H1 (cell line): Measurements from ENCODE around the gene TWF2. TPM values are rescaled to one million over a fixed set of nuclear protein-coding genes. Genes with fewer than 3 reads are reported as not detected.

Experiments used
- SP2 ChIP-seq: IDR thresholded peaks from 2 replicates; pipeline ENCODE4 v1.6.1; 2012; ENCODE audit warnings: mild to moderate bottlenecking, low read length, inconsistent platforms
- USF2 ChIP-seq: IDR thresholded peaks from 2 replicates; pipeline ENCODE4 v1.6.1; 2011; ENCODE audit warnings: low read length, improper control_type of control experiment
- polyA plus RNA-seq, 7 experiments: library from polyadenylated mRNA; depleted of rRNA in 3 of 7; stranded (reverse) in 5 of 7; unstranded in 2 of 7; fragments of >200 nt in 5 of 7; fragments of 200-250 nt in 2 of 7; gene quantifications; 1 replicate in 5 of 7; 2 replicates in 1 of 7; 4 replicates in 1 of 7; pipeline versions ENCODE4 v1.2.1 to v1.2.3, GENCODE V29; 2011 to 2013; ENCODE audit warnings: missing spikeins in 2 of 7, mixed read lengths in 2 of 7
- total RNA-seq: library from RNA; stranded (reverse); fragmentation: NEBNext Ultra II Directional; extraction: Animal tissue kit (Norgen Biotek cat#: 25700); gene quantifications from 2 replicates; pipeline ENCODE4 v1.2.1, GENCODE V29; 2021
- TF ChIP-seq, protein P1 (sequence below): fragments of 300-600 bp; sonication (generic); IDR thresholded peaks from 2 replicates; pipeline ENCODE4 v1.7.1; 2012; ENCODE audit warnings: low read length, moderate library complexity, mild to moderate bottlenecking, inconsistent platforms; ENCODE audit not compliant: insufficient replicate concordance

Gene TWF2
- total and polyA plus RNA-seq, 2 of the 8 experiments (the other 6 are each of a cell fraction or from before 2014, with no cell fraction given), result 65.2 to 90.4 TPM

DNA sequence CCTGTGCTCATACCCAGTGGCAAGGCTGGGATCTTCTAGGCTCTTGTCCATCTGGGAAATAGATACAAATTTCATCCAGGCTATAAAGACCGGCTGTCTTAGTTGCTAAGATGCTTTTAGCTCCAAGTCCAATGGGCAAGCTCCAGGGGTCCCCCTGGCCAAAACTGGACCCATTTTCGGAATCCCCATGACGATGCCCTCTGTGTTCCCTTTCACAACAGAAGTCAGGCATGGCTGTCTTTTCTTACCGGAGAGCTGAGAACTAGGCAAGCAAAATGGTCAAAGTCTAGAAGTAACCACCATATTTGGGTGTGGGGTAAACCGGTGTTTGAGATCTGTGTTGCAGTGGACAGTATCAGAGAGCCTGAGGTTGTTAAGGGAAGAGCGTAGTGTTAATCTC lies 49.7 kb upstream of the TWF2 start (continued):
- TF ChIP-seq USF2 (no peak), SP2 (no peak)
- TF ChIP-seq, protein P1, sequence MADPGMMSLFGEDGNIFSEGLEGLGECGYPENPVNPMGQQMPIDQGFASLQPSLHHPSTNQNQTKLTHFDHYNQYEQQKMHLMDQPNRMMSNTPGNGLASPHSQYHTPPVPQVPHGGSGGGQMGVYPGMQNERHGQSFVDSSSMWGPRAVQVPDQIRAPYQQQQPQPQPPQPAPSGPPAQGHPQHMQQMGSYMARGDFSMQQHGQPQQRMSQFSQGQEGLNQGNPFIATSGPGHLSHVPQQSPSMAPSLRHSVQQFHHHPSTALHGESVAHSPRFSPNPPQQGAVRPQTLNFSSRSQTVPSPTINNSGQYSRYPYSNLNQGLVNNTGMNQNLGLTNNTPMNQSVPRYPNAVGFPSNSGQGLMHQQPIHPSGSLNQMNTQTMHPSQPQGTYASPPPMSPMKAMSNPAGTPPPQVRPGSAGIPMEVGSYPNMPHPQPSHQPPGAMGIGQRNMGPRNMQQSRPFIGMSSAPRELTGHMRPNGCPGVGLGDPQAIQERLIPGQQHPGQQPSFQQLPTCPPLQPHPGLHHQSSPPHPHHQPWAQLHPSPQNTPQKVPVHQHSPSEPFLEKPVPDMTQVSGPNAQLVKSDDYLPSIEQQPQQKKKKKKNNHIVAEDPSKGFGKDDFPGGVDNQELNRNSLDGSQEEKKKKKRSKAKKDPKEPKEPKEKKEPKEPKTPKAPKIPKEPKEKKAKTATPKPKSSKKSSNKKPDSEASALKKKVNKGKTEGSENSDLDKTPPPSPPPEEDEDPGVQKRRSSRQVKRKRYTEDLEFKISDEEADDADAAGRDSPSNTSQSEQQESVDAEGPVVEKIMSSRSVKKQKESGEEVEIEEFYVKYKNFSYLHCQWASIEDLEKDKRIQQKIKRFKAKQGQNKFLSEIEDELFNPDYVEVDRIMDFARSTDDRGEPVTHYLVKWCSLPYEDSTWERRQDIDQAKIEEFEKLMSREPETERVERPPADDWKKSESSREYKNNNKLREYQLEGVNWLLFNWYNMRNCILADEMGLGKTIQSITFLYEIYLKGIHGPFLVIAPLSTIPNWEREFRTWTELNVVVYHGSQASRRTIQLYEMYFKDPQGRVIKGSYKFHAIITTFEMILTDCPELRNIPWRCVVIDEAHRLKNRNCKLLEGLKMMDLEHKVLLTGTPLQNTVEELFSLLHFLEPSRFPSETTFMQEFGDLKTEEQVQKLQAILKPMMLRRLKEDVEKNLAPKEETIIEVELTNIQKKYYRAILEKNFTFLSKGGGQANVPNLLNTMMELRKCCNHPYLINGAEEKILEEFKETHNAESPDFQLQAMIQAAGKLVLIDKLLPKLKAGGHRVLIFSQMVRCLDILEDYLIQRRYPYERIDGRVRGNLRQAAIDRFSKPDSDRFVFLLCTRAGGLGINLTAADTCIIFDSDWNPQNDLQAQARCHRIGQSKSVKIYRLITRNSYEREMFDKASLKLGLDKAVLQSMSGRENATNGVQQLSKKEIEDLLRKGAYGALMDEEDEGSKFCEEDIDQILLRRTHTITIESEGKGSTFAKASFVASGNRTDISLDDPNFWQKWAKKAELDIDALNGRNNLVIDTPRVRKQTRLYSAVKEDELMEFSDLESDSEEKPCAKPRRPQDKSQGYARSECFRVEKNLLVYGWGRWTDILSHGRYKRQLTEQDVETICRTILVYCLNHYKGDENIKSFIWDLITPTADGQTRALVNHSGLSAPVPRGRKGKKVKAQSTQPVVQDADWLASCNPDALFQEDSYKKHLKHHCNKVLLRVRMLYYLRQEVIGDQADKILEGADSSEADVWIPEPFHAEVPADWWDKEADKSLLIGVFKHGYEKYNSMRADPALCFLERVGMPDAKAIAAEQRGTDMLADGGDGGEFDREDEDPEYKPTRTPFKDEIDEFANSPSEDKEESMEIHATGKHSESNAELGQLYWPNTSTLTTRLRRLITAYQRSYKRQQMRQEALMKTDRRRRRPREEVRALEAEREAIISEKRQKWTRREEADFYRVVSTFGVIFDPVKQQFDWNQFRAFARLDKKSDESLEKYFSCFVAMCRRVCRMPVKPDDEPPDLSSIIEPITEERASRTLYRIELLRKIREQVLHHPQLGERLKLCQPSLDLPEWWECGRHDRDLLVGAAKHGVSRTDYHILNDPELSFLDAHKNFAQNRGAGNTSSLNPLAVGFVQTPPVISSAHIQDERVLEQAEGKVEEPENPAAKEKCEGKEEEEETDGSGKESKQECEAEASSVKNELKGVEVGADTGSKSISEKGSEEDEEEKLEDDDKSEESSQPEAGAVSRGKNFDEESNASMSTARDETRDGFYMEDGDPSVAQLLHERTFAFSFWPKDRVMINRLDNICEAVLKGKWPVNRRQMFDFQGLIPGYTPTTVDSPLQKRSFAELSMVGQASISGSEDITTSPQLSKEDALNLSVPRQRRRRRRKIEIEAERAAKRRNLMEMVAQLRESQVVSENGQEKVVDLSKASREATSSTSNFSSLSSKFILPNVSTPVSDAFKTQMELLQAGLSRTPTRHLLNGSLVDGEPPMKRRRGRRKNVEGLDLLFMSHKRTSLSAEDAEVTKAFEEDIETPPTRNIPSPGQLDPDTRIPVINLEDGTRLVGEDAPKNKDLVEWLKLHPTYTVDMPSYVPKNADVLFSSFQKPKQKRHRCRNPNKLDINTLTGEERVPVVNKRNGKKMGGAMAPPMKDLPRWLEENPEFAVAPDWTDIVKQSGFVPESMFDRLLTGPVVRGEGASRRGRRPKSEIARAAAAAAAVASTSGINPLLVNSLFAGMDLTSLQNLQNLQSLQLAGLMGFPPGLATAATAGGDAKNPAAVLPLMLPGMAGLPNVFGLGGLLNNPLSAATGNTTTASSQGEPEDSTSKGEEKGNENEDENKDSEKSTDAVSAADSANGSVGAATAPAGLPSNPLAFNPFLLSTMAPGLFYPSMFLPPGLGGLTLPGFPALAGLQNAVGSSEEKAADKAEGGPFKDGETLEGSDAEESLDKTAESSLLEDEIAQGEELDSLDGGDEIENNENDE, result no peak
